HG03457 (cell line): ENCODE results near the gene TLK2.

ENCODE experiments used
- ATAC-seq: cut with Tn5 transposase; IDR thresholded peaks from one replicate; pipeline ENCODE4 v1.9.1; 2021; ENCODE audit warnings: moderate number of reproducible peaks; ENCODE audit not compliant: unreplicated experiment

Gene TLK2

GRCh38 chr17:62652251-62653001, 173.8 kb downstream of the TLK2 start:
- ATAC-seq: no peak

- ATAC-seq: peak; percentile 88
Measured at GRCh38 chr17:62653002-62653825, 174.6 kb downstream of the TLK2 start.

- ATAC-seq: peak; percentile 13
Measured at GRCh38 chr17:62653826-62654761, 175.5 kb downstream of the TLK2 start.

GRCh38 chr17:62655656-62656055, 177.0 kb downstream of the TLK2 start:
- no peak for ATAC-seq

- ATAC-seq: no peak
Measured at GRCh38 chr17:62656446-62656845, 177.8 kb downstream of the TLK2 start.

GRCh38 chr17:62657145-62657665, 178.6 kb downstream of the TLK2 start:
- ATAC-seq: no peak

GRCh38 chr17:62657690-62658089, 179.1 kb downstream of the TLK2 start:
- ATAC-seq: no peak

- ATAC-seq: no peak
Measured at GRCh38 chr17:62658136-62658920, 179.7 kb downstream of the TLK2 start.

- ATAC-seq: no peak
Measured at GRCh38 chr17:62660629-62661118, 182.0 kb downstream of the TLK2 start.

- ATAC-seq: no peak
Measured at GRCh38 chr17:62661337-62661736, 182.7 kb downstream of the TLK2 start.

- no peak for ATAC-seq
Measured at GRCh38 chr17:62662855-62663254, 184.2 kb downstream of the TLK2 start.
